ENCODE measurements around the gene CATSPERE. TPM values are rescaled to one million over a fixed set of nuclear protein-coding genes. Genes with fewer than 3 reads are reported as not detected.

The CATSPERE gene
- total RNA-seq, 4 donors from 2014 or later, result 0.25 to 0.98 (median 0.91) TPM; not detected in 1

GRCh38 chr1:244422174-244422573 lies 38.9 kb upstream of the CATSPERE start:
- intact Hi-C loops (cut with DNase I; ENCODE audit: low total_unique reads), result no loop called here
- no peak for DNase-seq (ENCODE audit: low spot score in 2 of 2)
- 82 to 90% methylated on average over 1 of the region's 1 CpG for WGBS, 2 donors
- no peak overlapping the region for H3K4me3 ChIP-seq (ENCODE audit: low read depth, poor library complexity, severe bottlenecking)
- no peak for TF ChIP-seq POLR2A (IDR thresholded peaks at IDR 0.05)
- TF ChIP-seq CTCF (IDR thresholded peaks at IDR 0.05), result no peak

GRCh38 chr1:244424649-244425334 lies 36.3 kb upstream of the CATSPERE start:
- no peak overlapping the region for H3K4me3 ChIP-seq (ENCODE audit: low read depth, poor library complexity, severe bottlenecking)
- intact Hi-C loops (cut with DNase I; ENCODE audit: low total_unique reads), result no loop called here
- no peak for DNase-seq (ENCODE audit: low spot score in 2 of 2)
- 83 to 86% methylated on average over 2 of the region's 2 CpGs for WGBS, 2 donors
- no peak for TF ChIP-seq POLR2A (IDR thresholded peaks at IDR 0.05)
- no peak for TF ChIP-seq CTCF (IDR thresholded peaks at IDR 0.05)

GRCh38 chr1:244427647-244428046 lies 33.4 kb upstream of the CATSPERE start:
- TF ChIP-seq CTCF (IDR thresholded peaks at IDR 0.05) (no peak), POLR2A (IDR thresholded peaks at IDR 0.05) (no peak)
- intact Hi-C loops (cut with DNase I; ENCODE audit: low total_unique reads), result no loop called here
- no peak for DNase-seq (ENCODE audit: low spot score in 2 of 2)
- H3K4me3 ChIP-seq (ENCODE audit: low read depth, poor library complexity, severe bottlenecking), result no peak overlapping the region

GRCh38 chr1:244429818-244430217 lies 31.3 kb upstream of the CATSPERE start:
- no peak overlapping the region for H3K4me3 ChIP-seq (ENCODE audit: low read depth, poor library complexity, severe bottlenecking)
- DNase-seq (ENCODE audit: low spot score in 2 of 2), result no peak
- TF ChIP-seq CTCF (IDR thresholded peaks at IDR 0.05), result no peak
- TF ChIP-seq POLR2A (IDR thresholded peaks at IDR 0.05), result no peak
- intact Hi-C loops (cut with DNase I; ENCODE audit: low total_unique reads), result no loop called here
- WGBS, 2 donors, result 83 to 96% methylated on average over 3 of the region's 3 CpGs

GRCh38 chr1:244431166-244431565 lies 29.9 kb upstream of the CATSPERE start:
- intact Hi-C loops (cut with DNase I; ENCODE audit: low total_unique reads), result no loop called here
- DNase-seq (ENCODE audit: low spot score in 2 of 2), result no peak
- H3K4me3 ChIP-seq (ENCODE audit: low read depth, poor library complexity, severe bottlenecking), result no peak overlapping the region
- no peak for TF ChIP-seq CTCF (IDR thresholded peaks at IDR 0.05)

- 76 to 81% methylated on average over 6 of the region's 6 CpGs for WGBS, 2 donors
- no peak for TF ChIP-seq POLR2A (IDR thresholded peaks at IDR 0.05)
- TF ChIP-seq CTCF (IDR thresholded peaks at IDR 0.05), result no peak
- intact Hi-C loops (cut with DNase I; ENCODE audit: low total_unique reads), result no loop called here
Measured at GRCh38 chr1:244435562-244436205, 25.4 kb upstream of the CATSPERE start.

More at GRCh38 chr1:244435562-244436205, 25.4 kb upstream of the CATSPERE start:
- no peak overlapping the region for H3K4me3 ChIP-seq (ENCODE audit: low read depth, poor library complexity, severe bottlenecking)
- no peak for DNase-seq (ENCODE audit: low spot score in 2 of 2)
